ENCODE measurements around the gene COX7A2L. TPM values are rescaled to one million over a fixed set of nuclear protein-coding genes. Genes with fewer than 3 reads are reported as not detected.

COX7A2L gene
- total RNA-seq, 4 donors from 2014 or later = 98.7 to 129 (median 119) TPM

- Histone ChIP-seq H3K27ac (peak overlapping the region in 1 of 3 donors; percentile 28), H3K4me1 (peaks cover 17 to 18% of the 10 kb centered on the region in 2 donors), H3K36me3 (no peaks in the 10 kb centered on the region), H3K4me3 (replicated peaks in 1 of 3) (no peak overlapping the region), H3K9me3 (no peaks in the 10 kb centered on the region), H3K27me3 (no peaks in the 10 kb centered on the region)
- intact Hi-C loops (cut with DNase I) = no loop called here
- TF ChIP-seq POLR2A (IDR thresholded peaks at IDR 0.05) = no peak
- TF ChIP-seq, protein P1, sequence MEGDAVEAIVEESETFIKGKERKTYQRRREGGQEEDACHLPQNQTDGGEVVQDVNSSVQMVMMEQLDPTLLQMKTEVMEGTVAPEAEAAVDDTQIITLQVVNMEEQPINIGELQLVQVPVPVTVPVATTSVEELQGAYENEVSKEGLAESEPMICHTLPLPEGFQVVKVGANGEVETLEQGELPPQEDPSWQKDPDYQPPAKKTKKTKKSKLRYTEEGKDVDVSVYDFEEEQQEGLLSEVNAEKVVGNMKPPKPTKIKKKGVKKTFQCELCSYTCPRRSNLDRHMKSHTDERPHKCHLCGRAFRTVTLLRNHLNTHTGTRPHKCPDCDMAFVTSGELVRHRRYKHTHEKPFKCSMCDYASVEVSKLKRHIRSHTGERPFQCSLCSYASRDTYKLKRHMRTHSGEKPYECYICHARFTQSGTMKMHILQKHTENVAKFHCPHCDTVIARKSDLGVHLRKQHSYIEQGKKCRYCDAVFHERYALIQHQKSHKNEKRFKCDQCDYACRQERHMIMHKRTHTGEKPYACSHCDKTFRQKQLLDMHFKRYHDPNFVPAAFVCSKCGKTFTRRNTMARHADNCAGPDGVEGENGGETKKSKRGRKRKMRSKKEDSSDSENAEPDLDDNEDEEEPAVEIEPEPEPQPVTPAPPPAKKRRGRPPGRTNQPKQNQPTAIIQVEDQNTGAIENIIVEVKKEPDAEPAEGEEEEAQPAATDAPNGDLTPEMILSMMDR (IDR thresholded peaks at IDR 0.05) = no peak
- 86 to 88% methylated on average over 10 of the region's 10 CpGs for WGBS, 2 donors
- DNase-seq = no peak
Observed at GRCh38 chr2:42340938-42341636, 19.9 kb downstream of the COX7A2L start.

- Histone ChIP-seq H3K4me3 (replicated peaks in 1 of 3) (no peak overlapping the region), H3K27ac (no peak overlapping the region), H3K4me1 (peaks cover 17 to 18% of the 10 kb centered on the region in 2 donors), H3K9me3 (no peaks in the 10 kb centered on the region), H3K36me3 (peaks cover 0 to 5% of the 10 kb centered on the region in 2 donors), H3K27me3 (no peaks in the 10 kb centered on the region)
- TF ChIP-seq POLR2A (IDR thresholded peaks at IDR 0.05) = no peak
- TF ChIP-seq, protein P1 (IDR thresholded peaks at IDR 0.05) = no peak
- WGBS, 2 donors = 92 to 96% methylated on average over 23 of the region's 23 CpGs
- intact Hi-C loops (cut with DNase I) = no loop called here
- no peak for DNase-seq
Observed at GRCh38 chr2:42340045-42340937, 20.7 kb downstream of the COX7A2L start.

DNA sequence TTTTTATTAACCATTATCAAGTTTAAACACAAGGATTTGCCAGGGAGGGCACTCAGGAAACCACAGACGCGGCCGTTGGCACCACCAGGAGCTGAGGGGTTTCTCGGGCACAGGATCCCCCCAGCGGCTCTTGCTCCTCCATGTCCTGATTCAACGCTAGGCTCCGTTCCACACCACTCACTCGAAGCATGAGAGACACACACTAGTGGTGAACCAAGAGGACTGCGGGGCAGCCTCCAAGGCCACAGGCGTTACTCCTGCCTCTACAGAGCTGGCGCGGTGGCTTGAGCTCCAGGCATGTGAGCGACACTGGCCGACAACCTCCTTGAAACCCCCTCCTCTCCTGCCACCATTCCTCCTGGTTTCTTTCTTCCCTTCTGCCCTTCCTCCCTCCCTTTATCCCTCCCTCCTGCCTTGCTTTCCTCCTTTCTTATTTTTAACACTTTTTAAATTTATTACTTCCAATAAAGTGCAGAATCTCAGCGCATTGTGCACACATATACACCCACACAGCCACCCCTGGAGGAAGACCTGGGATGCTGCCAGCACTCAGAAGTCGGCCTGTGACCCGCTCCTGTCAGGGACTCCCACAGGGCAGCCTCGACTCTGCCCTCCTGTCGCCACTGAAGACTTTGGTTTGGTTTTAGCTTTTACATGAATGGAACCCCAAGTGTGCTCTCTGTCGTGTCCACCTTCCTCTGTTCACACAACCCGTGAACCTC, 21.7 kb downstream of the COX7A2L start:
- peak in 1 of 2 donors; percentile 35 for DNase-seq

DNA sequence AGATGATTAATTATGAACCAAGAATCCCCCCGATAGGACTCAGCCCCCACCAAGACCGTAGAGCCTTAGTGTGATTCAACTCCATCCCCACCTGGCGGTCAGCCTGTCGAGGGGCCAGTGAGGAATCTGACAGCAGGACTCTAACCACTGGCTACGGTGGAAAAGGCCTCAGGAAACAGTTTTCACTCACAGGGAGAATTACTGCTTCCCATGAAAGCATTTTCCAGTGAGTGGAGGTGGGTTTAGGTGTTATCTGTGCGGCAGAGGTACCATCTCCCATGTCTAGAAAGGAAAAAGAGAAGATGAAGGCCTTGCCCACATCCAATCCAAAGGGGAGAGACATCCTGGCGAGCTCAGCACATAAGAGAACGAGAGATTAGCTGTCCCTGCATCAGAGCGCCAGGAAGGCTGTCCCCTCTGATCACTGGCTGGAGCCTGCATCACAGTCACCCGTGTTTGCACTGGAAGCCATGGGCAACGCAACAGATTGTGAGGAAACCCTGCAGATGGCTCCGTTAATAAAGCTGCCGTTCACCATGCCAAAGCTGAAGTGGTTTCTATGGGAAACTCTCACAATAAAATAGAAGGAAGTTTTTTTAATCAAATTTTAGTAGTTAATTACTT, 22.3 kb downstream of the COX7A2L start:
- H3K4me1 ChIP-seq = peaks cover 17 to 18% of the 10 kb centered on the region in 2 donors
- H3K27me3 ChIP-seq = no peaks in the 10 kb centered on the region
- TF ChIP-seq, protein P1 (IDR thresholded peaks at IDR 0.05) = no peak
- no peak for TF ChIP-seq POLR2A (IDR thresholded peaks at IDR 0.05)
- WGBS, 2 donors = 91 to 92% methylated on average over 13 of the region's 13 CpGs
- no peak for DNase-seq
- peaks cover 4 to 5% of the 10 kb centered on the region in 2 donors for H3K36me3 ChIP-seq
- intact Hi-C loops (cut with DNase I) = loop anchor here (10.0 kb wide), 1 partner anchor 244 kb away; no protein-coding TSS in a partner anchor
- no peak overlapping the region for H3K27ac ChIP-seq
- H3K9me3 ChIP-seq = no peaks in the 10 kb centered on the region
- H3K4me3 ChIP-seq (replicated peaks in 1 of 3) = no peak overlapping the region

More for the DNA sequence above, 21.7 kb downstream of the COX7A2L start:
- intact Hi-C loops (cut with DNase I) = loop anchor here (10.0 kb wide), 1 partner anchor 245 kb away; no protein-coding TSS in a partner anchor
- H3K27ac ChIP-seq = no peak overlapping the region
- WGBS, 2 donors = 84 to 87% methylated on average over 21 of the region's 21 CpGs
- peaks cover 17 to 18% of the 10 kb centered on the region in 2 donors for H3K4me1 ChIP-seq
- H3K36me3 ChIP-seq = peaks cover 0 to 5% of the 10 kb centered on the region in 2 donors
- H3K4me3 ChIP-seq (replicated peaks in 1 of 3) = no peak overlapping the region
- H3K9me3 ChIP-seq = no peaks in the 10 kb centered on the region
- no peaks in the 10 kb centered on the region for H3K27me3 ChIP-seq
- TF ChIP-seq, protein P1 (IDR thresholded peaks at IDR 0.05) = peak in 1 of 6 experiments; percentile 6
- no peak for TF ChIP-seq POLR2A (IDR thresholded peaks at IDR 0.05)
